Measurements from ENCODE around the gene KANSL1. TPM values are rescaled to one million over a fixed set of nuclear protein-coding genes. Genes with fewer than 3 reads are reported as not detected.

KANSL1 gene
- total RNA-seq, 1 experiment from 2014 or later = 83.0 TPM

- ChIA-PET CTCF (no interaction called here), POLR2A (no interaction called here)
- Histone ChIP-seq H3K36me3 (ENCODE audit: control insufficient read depth, insufficient read depth, low read length) (no peaks in the 10 kb centered on the region), H3K27me3 (replicated peaks; ENCODE audit: control insufficient read depth, insufficient read depth, low read length) (no peaks in the 10 kb centered on the region), H3K9me3 (no peaks in the 10 kb centered on the region), H3K4me1 (0 out of 2 replicates have a peak, but pooled peaks cover 4% of the 10 kb centered on the region), H3K4me3 (ENCODE audit: low read depth, low read length) (no peak overlapping the region)
- no peak overlapping the region for H3K27ac Mint-ChIP-seq (ENCODE audit: unreplicated experiment)
- no peaks in the 10 kb centered on the region for H3K27me3 Mint-ChIP-seq (ENCODE audit: insufficient read depth, unreplicated experiment)
- no peak for DNase-seq
- TSS peak; percentile 4 for BruUV-seq (replicated peaks)
- intact Hi-C loops (cut with micrococcal nuclease; ENCODE audit: unreplicated experiment) = no loop called here
- H3K36me3 Mint-ChIP-seq (ENCODE audit: insufficient read depth, unreplicated experiment) = peaks cover 87% of the 10 kb centered on the region
- no peak overlapping the region for H3K4me3 Mint-ChIP-seq (ENCODE audit: unreplicated experiment)
- TF ChIP-seq CTCF (IDR thresholded peaks at IDR 0.05; ENCODE audit: insufficient read depth in 1 of 2, low read depth in 1 of 2, low read length in 1 of 2, severe bottlenecking in 1 of 2, unreplicated experiment in 1 of 2) = no peak
- no peaks in the 10 kb centered on the region for H3K9me3 Mint-ChIP-seq (ENCODE audit: unreplicated experiment)
- H3K4me1 Mint-ChIP-seq (ENCODE audit: low read depth, unreplicated experiment) = no peaks in the 10 kb centered on the region
Observed at GRCh38 chr17:46081018-46081320, 112.3 kb downstream of the KANSL1 start.

- 0 out of 2 replicates have a peak, but pooled peaks cover 4% of the 10 kb centered on the region for H3K4me1 ChIP-seq
- no peak overlapping the region for H3K27ac Mint-ChIP-seq (ENCODE audit: unreplicated experiment)
- H3K36me3 ChIP-seq (ENCODE audit: control insufficient read depth, insufficient read depth, low read length) = no peaks in the 10 kb centered on the region
- ChIA-PET POLR2A (interaction anchor here (0.6 kb wide), 1 partner anchor 131 kb away, joined by 5 read pairs; no protein-coding TSS in a partner anchor), CTCF (no interaction called here)
- no peaks in the 10 kb centered on the region for H3K27me3 Mint-ChIP-seq (ENCODE audit: insufficient read depth, unreplicated experiment)
- H3K9me3 Mint-ChIP-seq (ENCODE audit: unreplicated experiment) = no peaks in the 10 kb centered on the region
- no peak overlapping the region for H3K4me3 ChIP-seq (ENCODE audit: low read depth, low read length)
- no peak for TF ChIP-seq CTCF (IDR thresholded peaks at IDR 0.05; ENCODE audit: insufficient read depth in 1 of 2, low read depth in 1 of 2, low read length in 1 of 2, severe bottlenecking in 1 of 2, unreplicated experiment in 1 of 2)
- H3K36me3 Mint-ChIP-seq (ENCODE audit: insufficient read depth, unreplicated experiment) = peaks cover 90% of the 10 kb centered on the region
- H3K4me1 Mint-ChIP-seq (ENCODE audit: low read depth, unreplicated experiment) = no peaks in the 10 kb centered on the region
- BruUV-seq (replicated peaks) = no TSS peak
- intact Hi-C loops (cut with micrococcal nuclease; ENCODE audit: unreplicated experiment) = no loop called here
- no peaks in the 10 kb centered on the region for H3K9me3 ChIP-seq
- no peak for DNase-seq
- H3K4me3 Mint-ChIP-seq (ENCODE audit: unreplicated experiment) = no peak overlapping the region
- H3K27me3 ChIP-seq (replicated peaks; ENCODE audit: control insufficient read depth, insufficient read depth, low read length) = no peaks in the 10 kb centered on the region
Observed at GRCh38 chr17:46080118-46081017, 112.9 kb downstream of the KANSL1 start.

- peaks cover 88% of the 10 kb centered on the region for H3K36me3 Mint-ChIP-seq (ENCODE audit: insufficient read depth, unreplicated experiment)
Observed at GRCh38 chr17:46078675-46079074, 114.6 kb downstream of the KANSL1 start.

More at GRCh38 chr17:46078675-46079074, 114.6 kb downstream of the KANSL1 start:
- intact Hi-C loops (cut with micrococcal nuclease; ENCODE audit: unreplicated experiment) = loop anchor here (2.0 kb wide), 1 partner anchor 14 kb away; no protein-coding TSS in a partner anchor
- no peaks in the 10 kb centered on the region for H3K36me3 ChIP-seq (ENCODE audit: control insufficient read depth, insufficient read depth, low read length)
- Mint-ChIP-seq H3K27ac (ENCODE audit: unreplicated experiment) (peak overlapping the region; percentile 4), H3K27me3 (ENCODE audit: insufficient read depth, unreplicated experiment) (no peaks in the 10 kb centered on the region), H3K9me3 (ENCODE audit: unreplicated experiment) (no peaks in the 10 kb centered on the region), H3K4me1 (ENCODE audit: low read depth, unreplicated experiment) (peaks cover 7% of the 10 kb centered on the region), H3K4me3 (ENCODE audit: unreplicated experiment) (no peak overlapping the region)
- no peak for TF ChIP-seq CTCF (IDR thresholded peaks at IDR 0.05; ENCODE audit: insufficient read depth in 1 of 2, low read depth in 1 of 2, low read length in 1 of 2, severe bottlenecking in 1 of 2, unreplicated experiment in 1 of 2)
- POLR2A ChIA-PET = no interaction called here
- no TSS peak for BruUV-seq (replicated peaks)
- peaks cover 12% of the 10 kb centered on the region for H3K4me1 ChIP-seq
- H3K9me3 ChIP-seq = no peaks in the 10 kb centered on the region
- H3K4me3 ChIP-seq (ENCODE audit: low read depth, low read length) = no peak overlapping the region
- no peak for DNase-seq
- CTCF ChIA-PET = interaction anchor here (0.8 kb wide), 1 partner anchor 34 kb away, joined by 5 read pairs; no protein-coding TSS in a partner anchor
- H3K27me3 ChIP-seq (replicated peaks; ENCODE audit: control insufficient read depth, insufficient read depth, low read length) = no peaks in the 10 kb centered on the region
